Femur (tissue), 1 donor: Measurements from ENCODE around the gene CABP4.

ENCODE experiments used
- DNase-seq: peaks from one replicate; pipeline ENCODE4 v3.0.0-alpha.2; 2017

Gene CABP4

GRCh38 chr11:67436459-67437081 lies 18.6 kb upstream of the CABP4 start:
- no peak for DNase-seq

GRCh38 chr11:67437082-67437808 lies 17.9 kb upstream of the CABP4 start, which contains the start of gene PTPRCAP:
TSS of gene PTPRCAP (minus strand) at chr11:67437682. CDS start at chr11:67437619, 63 bp downstream.
- no peak for DNase-seq

- DNase-seq = no peak
Observed at GRCh38 chr11:67437809-67438157, 17.4 kb upstream of the CABP4 start.

- DNase-seq = no peak
Observed at GRCh38 chr11:67438158-67438902, 16.8 kb upstream of the CABP4 start.

- no peak for DNase-seq
Observed at GRCh38 chr11:67439321-67440228, 15.6 kb upstream of the CABP4 start.

GRCh38 chr11:67440229-67441097 lies 14.7 kb upstream of the CABP4 start:
- DNase-seq = no peak

GRCh38 chr11:67441098-67441563 lies 14.0 kb upstream of the CABP4 start:
- DNase-seq = no peak

- no peak for DNase-seq
Observed at GRCh38 chr11:67441731-67442351, 13.3 kb upstream of the CABP4 start.

GRCh38 chr11:67442504-67443404 lies 12.4 kb upstream of the CABP4 start:
- DNase-seq = no peak

- no peak for DNase-seq
Observed at GRCh38 chr11:67445515-67445914, 9.6 kb upstream of the CABP4 start.

GRCh38 chr11:67448220-67448609 lies 6.9 kb upstream of the CABP4 start:
- no peak for DNase-seq

- no peak for DNase-seq
Observed at GRCh38 chr11:67449116-67449844, 5.9 kb upstream of the CABP4 start.

- DNase-seq = no peak
Observed at GRCh38 chr11:67450796-67451657, 4.1 kb upstream of the CABP4 start.

GRCh38 chr11:67451658-67451976 lies 3.5 kb upstream of the CABP4 start:
- DNase-seq = no peak

- no peak for DNase-seq
Observed at GRCh38 chr11:67452141-67452952, 2.8 kb upstream of the CABP4 start, which contains the start of gene GPR152. TSS of gene GPR152 (minus strand) at chr11:67452729. CDS start at chr11:67452724, 5 bp downstream.

GRCh38 chr11:67453816-67454732 lies 1.1 kb upstream of the CABP4 start:
- peak; percentile 18 for DNase-seq
